HG03060 (cell line): ENCODE results near the gene SLC41A3.

Source experiments
- ATAC-seq: cut with Tn5 transposase; IDR thresholded peaks from one replicate; pipeline ENCODE4 v1.9.1; 2021; ENCODE audit warnings: low read depth, moderate number of reproducible peaks; ENCODE audit not compliant: unreplicated experiment

SLC41A3 gene

GRCh38 chr3:126033051-126033745 is 50.7 kb downstream of the SLC41A3 start:
- no peak for ATAC-seq

- ATAC-seq: no peak
Measured at GRCh38 chr3:126031981-126032471, 51.9 kb downstream of the SLC41A3 start.

- ATAC-seq: no peak
Measured at GRCh38 chr3:126030455-126030854, 53.5 kb downstream of the SLC41A3 start.

GRCh38 chr3:126029241-126029640 is 54.7 kb downstream of the SLC41A3 start:
- no peak for ATAC-seq

- ATAC-seq: no peak
Measured at GRCh38 chr3:126028096-126028495, 55.8 kb downstream of the SLC41A3 start.

- no peak for ATAC-seq
Measured at GRCh38 chr3:126026761-126027160, 57.2 kb downstream of the SLC41A3 start.

- ATAC-seq: no peak
Measured at GRCh38 chr3:126026277-126026751, 57.6 kb downstream of the SLC41A3 start.

- ATAC-seq: no peak
Measured at GRCh38 chr3:126025862-126026261, 58.1 kb downstream of the SLC41A3 start.

GRCh38 chr3:126025116-126025729 is 58.7 kb downstream of the SLC41A3 start:
- ATAC-seq: no peak

- no peak for ATAC-seq
Measured at GRCh38 chr3:126024049-126024854, 59.7 kb downstream of the SLC41A3 start.

- no peak for ATAC-seq
Measured at GRCh38 chr3:126023390-126023789, 60.5 kb downstream of the SLC41A3 start.

GRCh38 chr3:126022741-126023359 is 61.1 kb downstream of the SLC41A3 start:
- ATAC-seq: no peak

GRCh38 chr3:126021702-126022101 is 62.2 kb downstream of the SLC41A3 start:
- no peak for ATAC-seq

GRCh38 chr3:126021224-126021623 is 62.7 kb downstream of the SLC41A3 start:
- no peak for ATAC-seq

- ATAC-seq: no peak
Measured at GRCh38 chr3:126019683-126020082, 64.2 kb downstream of the SLC41A3 start.

GRCh38 chr3:126018995-126019394 is 64.9 kb downstream of the SLC41A3 start:
- ATAC-seq: no peak

- no peak for ATAC-seq
Measured at GRCh38 chr3:126018545-126018944, 65.4 kb downstream of the SLC41A3 start.

- ATAC-seq: no peak
Measured at GRCh38 chr3:126017362-126017761, 66.6 kb downstream of the SLC41A3 start.

- no peak for ATAC-seq
Measured at GRCh38 chr3:126016616-126017015, 67.3 kb downstream of the SLC41A3 start.

GRCh38 chr3:126015075-126015474 is 68.8 kb downstream of the SLC41A3 start:
- no peak for ATAC-seq

GRCh38 chr3:126014252-126014651 is 69.7 kb downstream of the SLC41A3 start:
- no peak for ATAC-seq
